ENCODE measurements around the gene TTC23L. TPM values are rescaled to one million over a fixed set of nuclear protein-coding genes. Genes with fewer than 3 reads are reported as not detected.
A peak's percentile ranks its signal among the peaks of the same experiment; 100 is the strongest.

The TTC23L gene
- total RNA-seq, 2 donors from 2014 or later: 0.35 TPM; not detected in 1

GRCh38 chr5:34930462-34930844, 91.5 kb downstream of the TTC23L start:
- DNase-seq: no peak
- no peak for TF ChIP-seq CTCF (IDR thresholded peaks at IDR 0.05)
- H3K4me3 ChIP-seq: peak overlapping the region; percentile 60
- no peaks in the 10 kb centered on the region for H3K9me3 ChIP-seq
- H3K27me3 ChIP-seq: no peaks in the 10 kb centered on the region
- H3K27ac ChIP-seq: peak overlapping the region; percentile 91
- H3K4me1 ChIP-seq: peaks cover 8% of the 10 kb centered on the region
- intact Hi-C loops (cut with DNase I): no loop called here
- H3K36me3 ChIP-seq: no peaks in the 10 kb centered on the region
- H3K9ac ChIP-seq (ENCODE audit: low read depth in 2 of 2, low read length in 2 of 2): peak overlapping the region in 1 of 2 donors; percentile 85

GRCh38 chr5:34930870-34931269, 91.9 kb downstream of the TTC23L start:
- no peaks in the 10 kb centered on the region for H3K36me3 ChIP-seq
- no peak for TF ChIP-seq CTCF (IDR thresholded peaks at IDR 0.05)
- intact Hi-C loops (cut with DNase I): no loop called here
- H3K27ac ChIP-seq: no peak overlapping the region
- DNase-seq: no peak
- no peaks in the 10 kb centered on the region for H3K9me3 ChIP-seq
- H3K9ac ChIP-seq (ENCODE audit: low read depth in 2 of 2, low read length in 2 of 2): peak overlapping the region in 1 of 2 donors; percentile 85
- H3K4me3 ChIP-seq: peak overlapping the region; percentile 60
- peaks cover 8% of the 10 kb centered on the region for H3K4me1 ChIP-seq
- H3K27me3 ChIP-seq: no peaks in the 10 kb centered on the region

GRCh38 chr5:34932947-34933346, 94.0 kb downstream of the TTC23L start:
- TF ChIP-seq CTCF (IDR thresholded peaks at IDR 0.05): no peak
- intact Hi-C loops (cut with DNase I): no loop called here

GRCh38 chr5:34941936-34942335, 103.0 kb downstream of the TTC23L start:
- Histone ChIP-seq H3K4me3 (no peak overlapping the region), H3K4me1 (no peaks in the 10 kb centered on the region), H3K9me3 (no peaks in the 10 kb centered on the region), H3K9ac (ENCODE audit: low read depth in 2 of 2, low read length in 2 of 2) (no peak overlapping the region), H3K27me3 (no peaks in the 10 kb centered on the region), H3K27ac (no peak overlapping the region), H3K36me3 (peaks cover 7% of the 10 kb centered on the region)
- TF ChIP-seq CTCF (IDR thresholded peaks at IDR 0.05): no peak
- intact Hi-C loops (cut with DNase I): no loop called here
- no peak for DNase-seq

More at GRCh38 chr5:34932947-34933346, 94.0 kb downstream of the TTC23L start:
- no peaks in the 10 kb centered on the region for H3K27me3 ChIP-seq
- peaks cover 8% of the 10 kb centered on the region for H3K4me1 ChIP-seq
- H3K4me3 ChIP-seq: no peak overlapping the region
- DNase-seq: no peak
- H3K9ac ChIP-seq (ENCODE audit: low read depth in 2 of 2, low read length in 2 of 2): no peak overlapping the region
- H3K27ac ChIP-seq: no peak overlapping the region
- H3K9me3 ChIP-seq: no peaks in the 10 kb centered on the region
- no peaks in the 10 kb centered on the region for H3K36me3 ChIP-seq

GRCh38 chr5:34944044-34944443, 105.1 kb downstream of the TTC23L start:
- Histone ChIP-seq H3K27ac (no peak overlapping the region), H3K36me3 (peaks cover 7% of the 10 kb centered on the region), H3K4me3 (no peak overlapping the region), H3K9me3 (no peaks in the 10 kb centered on the region), H3K4me1 (no peaks in the 10 kb centered on the region), H3K9ac (ENCODE audit: low read depth in 2 of 2, low read length in 2 of 2) (no peak overlapping the region), H3K27me3 (no peaks in the 10 kb centered on the region)
- DNase-seq: no peak
- intact Hi-C loops (cut with DNase I): no loop called here
- TF ChIP-seq CTCF (IDR thresholded peaks at IDR 0.05): no peak
